Adrenal gland (tissue), 12 donors: Measurements from ENCODE around the gene ABHD16A. TPM values are rescaled to one million over a fixed set of nuclear protein-coding genes. Genes with fewer than 3 reads are reported as not detected.
A peak's percentile ranks its signal among the peaks of the same experiment; 100 is the strongest.

ENCODE experiments used
- DNase-seq, 7 donors: peaks; one replicate each; pipeline ENCODE4 v3.0.0-alpha.2; 2019 to 2020
- H3K27ac ChIP-seq, 5 donors: fragments of 200-600 bp; sonication (generic) in 4 of 5; 1 replicate in 3 of 5; 2 replicates in 2 of 5; pipeline versions ENCODE4 v1.5.1 to v1.8.0; 2016 to 2020; ENCODE audit warnings: mild to moderate bottlenecking in 1 of 5
- H3K27me3 ChIP-seq: fragments of 200-600 bp; 2 replicates; pipeline ENCODE4 v1.8.0; 2021
- H3K36me3 ChIP-seq, 2 donors: fragments of 200-600 bp; replicated peaks in 1 of 2; 1 replicate in 1 of 2; 2 replicates in 1 of 2; pipeline versions ENCODE4 v1.5.1 to v1.8.0; 2018 to 2022
- H3K4me1 ChIP-seq, 2 donors: fragments of 200-600 bp; replicated peaks in 1 of 2; 1 replicate in 1 of 2; 2 replicates in 1 of 2; pipeline versions ENCODE4 v1.5.1 to v1.8.0; 2018 to 2021
- H3K4me3 ChIP-seq, 4 donors: fragments of 200-600 bp; sonication (generic) in 3 of 4; one replicate each; pipeline ENCODE4 v1.5.1; 2016 to 2018
- H3K9me3 ChIP-seq, 3 donors: fragments of 200-600 bp; sonication (generic) in 1 of 3; replicated peaks in 1 of 3; 1 replicate in 2 of 3; 2 replicates in 1 of 3; pipeline versions ENCODE4 v1.5.1 to v1.8.0; 2016 to 2021
- POLR2A ChIP-seq, 2 donors: fragments of 450-650 bp; IDR thresholded peaks; one replicate each; pipeline ENCODE4 v1.6.1; 2017; ENCODE audit warnings: antibody characterized with exemption in 2 of 2, mild to moderate bottlenecking in 2 of 2, moderate library complexity in 1 of 2
- WGBS, 4 donors: extraction: QIAGEN DNeasy Blood & Tissue Kit in 2 of 4; methylation state at CpG; one replicate each; pipeline versions ENCODE4 v1.1.5 to v1.1.7; 2013 to 2017; 5-methylcytosine and 5-hydroxymethylcytosine counted together
- intact Hi-C, 2 donors: fragments of 100-400 bp; cut with DNase I; formaldehyde crosslinking; loops; one replicate each; pipeline versions ENCODE4 v1.14.1 to v1.15.0; 2022 to 2023
- polyA plus RNA-seq, 3 donors: library from polyadenylated mRNA; stranded (reverse); fragments of 200-250 nt in 2 of 3; fragments of 350-450 nt in 1 of 3; fragmentation: Illumina TruSeq in 1 of 3; extraction: RNeasy Lipid Tissue Mini Kit (QIAGEN cat#74804) in 1 of 3; gene quantifications; one replicate each; pipeline ENCODE4 v1.2.3, GENCODE V29; 2013 to 2014
- total RNA-seq, 9 donors: library from RNA; depleted of rRNA in 4 of 9; stranded (reverse); fragments of >200 nt in 4 of 9; fragments of 120-200 nt in 1 of 9; fragmentation: NEBNext Ultra II Directional in 1 of 9; extraction: Animal tissue kit (Norgen Biotek cat#: 25700) in 1 of 9; gene quantifications; one replicate each; pipeline versions ENCODE4 v1.1.0 to v1.2.4, GENCODE V29; 2013 to 2023
- TF ChIP-seq, protein P1 (sequence below), 6 experiments: fragments of 450-650 bp in 4 of 6; fragments of 200-600 bp in 2 of 6; sonication (generic) in 1 of 6; IDR thresholded peaks; 1 replicate in 5 of 6; 2 replicates in 1 of 6; pipeline versions ENCODE4 v1.5.1 to v1.8.0; 2016 to 2021; ENCODE audit warnings: antibody characterized with exemption in 6 of 6, mild to moderate bottlenecking in 2 of 6, moderate library complexity in 1 of 6
- donor health status: healthy with polysubstance abuse.
- donor health status: Bipolar disorder and iron deficiency.
- donor health status: DM: yes; HTN: yes; CAD: no.
- donor health status: DM: no; HTN: no; CAD: no.
- donor health status: DM: no; HTN: no; CAD: no.
- donor health status: DM: yes; HTN: yes; CAD: no.

Gene ABHD16A
- total and polyA plus RNA-seq, 12 donors = 38.7 to 73.1 (median 58.1) TPM

- Histone ChIP-seq H3K36me3 (peaks cover 0 to 47% of the 10 kb centered on the region in 2 donors), H3K4me3 (peak overlapping the region in 3 of 4 donors; percentile 59 to 92 (median 79)), H3K9me3 (no peaks in the 10 kb centered on the region), H3K4me1 (peaks cover 12 to 34% of the 10 kb centered on the region in 2 donors), H3K27me3 (no peaks in the 10 kb centered on the region), H3K27ac (peak overlapping the region; percentile 97 to 100 (median 98))
- peak in 6 of 7 donors; percentile 88 to 96 (median 92) for DNase-seq
- 8 to 11% (median 9%) methylated on average over 27 to 37 of the region's 37 CpGs for WGBS, 4 donors
- intact Hi-C loops = no loop called here
- TF ChIP-seq, protein P1, sequence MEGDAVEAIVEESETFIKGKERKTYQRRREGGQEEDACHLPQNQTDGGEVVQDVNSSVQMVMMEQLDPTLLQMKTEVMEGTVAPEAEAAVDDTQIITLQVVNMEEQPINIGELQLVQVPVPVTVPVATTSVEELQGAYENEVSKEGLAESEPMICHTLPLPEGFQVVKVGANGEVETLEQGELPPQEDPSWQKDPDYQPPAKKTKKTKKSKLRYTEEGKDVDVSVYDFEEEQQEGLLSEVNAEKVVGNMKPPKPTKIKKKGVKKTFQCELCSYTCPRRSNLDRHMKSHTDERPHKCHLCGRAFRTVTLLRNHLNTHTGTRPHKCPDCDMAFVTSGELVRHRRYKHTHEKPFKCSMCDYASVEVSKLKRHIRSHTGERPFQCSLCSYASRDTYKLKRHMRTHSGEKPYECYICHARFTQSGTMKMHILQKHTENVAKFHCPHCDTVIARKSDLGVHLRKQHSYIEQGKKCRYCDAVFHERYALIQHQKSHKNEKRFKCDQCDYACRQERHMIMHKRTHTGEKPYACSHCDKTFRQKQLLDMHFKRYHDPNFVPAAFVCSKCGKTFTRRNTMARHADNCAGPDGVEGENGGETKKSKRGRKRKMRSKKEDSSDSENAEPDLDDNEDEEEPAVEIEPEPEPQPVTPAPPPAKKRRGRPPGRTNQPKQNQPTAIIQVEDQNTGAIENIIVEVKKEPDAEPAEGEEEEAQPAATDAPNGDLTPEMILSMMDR (IDR thresholded peaks at IDR 0.05) = no peak
- TF ChIP-seq POLR2A (IDR thresholded peaks at IDR 0.05) = peak; percentile 44 to 90
Measured at GRCh38 chr6:31652925-31653724, 50.0 kb downstream of the ABHD16A start.

DNA sequence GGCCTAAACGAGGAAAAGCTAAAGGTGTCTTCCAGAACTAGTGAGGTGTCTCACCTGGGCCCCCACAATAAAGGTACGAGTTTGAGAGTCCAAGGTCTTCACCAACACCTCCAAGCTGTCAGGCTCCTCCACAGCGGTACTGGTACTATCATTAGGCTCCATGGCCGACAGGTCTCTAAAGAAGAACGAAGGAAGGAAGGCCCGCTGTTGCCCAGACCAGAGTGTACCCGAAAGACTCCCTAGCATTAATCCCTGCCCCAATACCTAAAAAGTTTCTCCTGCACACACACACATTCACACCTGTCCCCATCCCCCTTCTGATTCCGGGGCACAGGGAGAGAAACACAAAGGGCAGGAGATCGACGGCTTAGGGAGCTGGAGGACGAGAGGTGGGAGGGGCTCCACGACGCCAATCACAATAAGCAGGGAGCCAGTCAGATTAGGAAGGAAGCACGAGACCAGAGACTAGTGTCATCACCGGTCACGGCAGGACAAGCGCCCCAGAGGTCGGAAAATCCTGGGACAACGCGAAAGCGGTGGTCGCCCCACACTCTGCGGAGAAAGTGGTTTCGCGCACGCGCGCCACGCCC lies 51.4 kb downstream of the ABHD16A start:
- H3K27me3 ChIP-seq = no peaks in the 10 kb centered on the region
- peak overlapping the region; percentile 97 to 100 (median 98) for H3K27ac ChIP-seq
- DNase-seq = peak in 6 of 7 donors; percentile 80 to 91 (median 88)
- peaks cover 0 to 51% of the 10 kb centered on the region in 2 donors for H3K36me3 ChIP-seq
- peaks cover 12 to 31% of the 10 kb centered on the region in 2 donors for H3K4me1 ChIP-seq
- peak overlapping the region; percentile 13 to 92 (median 64) for H3K4me3 ChIP-seq
- intact Hi-C loops = no loop called here
- TF ChIP-seq, protein P1 (IDR thresholded peaks at IDR 0.05) = peak in 1 of 6 experiments; percentile 4
- TF ChIP-seq POLR2A (IDR thresholded peaks at IDR 0.05) = peak in 1 of 2 donors; percentile 9
- no peaks in the 10 kb centered on the region for H3K9me3 ChIP-seq
- 3 to 4% (median 3%) methylated on average over 17 to 29 of the region's 29 CpGs for WGBS, 4 donors

- 93 to 95% (median 95%) methylated on average over 9 of the region's 9 CpGs for WGBS, 4 donors
- H3K4me1 ChIP-seq = peaks cover 0 to 10% of the 10 kb centered on the region in 2 donors
- intact Hi-C loops = no loop called here
- DNase-seq = no peak
- no peaks in the 10 kb centered on the region for H3K27me3 ChIP-seq
- no peaks in the 10 kb centered on the region for H3K9me3 ChIP-seq
- TF ChIP-seq, protein P1 (IDR thresholded peaks at IDR 0.05) = no peak
- TF ChIP-seq POLR2A (IDR thresholded peaks at IDR 0.05) = no peak
- H3K4me3 ChIP-seq = no peak overlapping the region
- no peak overlapping the region for H3K27ac ChIP-seq
- H3K36me3 ChIP-seq = peaks cover 0 to 100% of the 10 kb centered on the region in 2 donors
Measured at GRCh38 chr6:31645325-31645724, 57.8 kb downstream of the ABHD16A start.

DNA sequence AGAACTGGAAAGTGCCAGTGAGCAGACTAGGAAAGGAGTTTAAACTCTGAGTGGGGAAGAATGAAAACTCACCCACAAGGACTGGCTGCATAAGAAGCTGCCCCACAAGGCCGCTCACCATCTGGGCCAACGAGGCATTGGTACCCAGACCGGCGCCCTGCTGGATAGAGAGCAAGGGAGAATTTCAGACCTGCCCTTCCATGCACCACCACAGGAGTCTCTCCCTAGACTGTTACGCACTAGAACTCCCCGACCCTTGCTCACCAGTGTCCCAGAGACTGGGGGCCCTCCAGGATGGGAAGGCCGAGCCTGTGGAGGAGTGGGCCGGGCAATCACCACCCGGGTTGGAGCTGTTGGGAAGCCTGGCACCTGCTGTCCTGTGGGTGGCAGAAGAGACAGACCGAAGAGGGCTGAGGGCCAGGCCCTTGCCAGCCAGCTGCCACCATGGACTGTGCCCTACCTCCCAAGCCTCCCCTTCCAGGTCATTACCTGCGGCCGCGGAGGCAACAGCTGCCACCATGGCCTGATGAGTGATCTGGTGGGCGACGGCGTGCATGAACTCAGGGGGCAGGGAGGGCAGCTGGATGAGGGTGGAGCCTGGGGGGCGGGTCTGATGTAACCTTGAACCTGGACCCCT lies 59.2 kb downstream of the ABHD16A start:
- no peak for TF ChIP-seq POLR2A (IDR thresholded peaks at IDR 0.05)
- TF ChIP-seq, protein P1 (IDR thresholded peaks at IDR 0.05) = no peak
- intact Hi-C loops = no loop called here
- H3K36me3 ChIP-seq = peaks cover 0 to 100% of the 10 kb centered on the region in 2 donors
- H3K27ac ChIP-seq = peak overlapping the region in 1 of 5 donors; percentile 46
- H3K4me3 ChIP-seq = no peak overlapping the region
- H3K4me1 ChIP-seq = peaks cover 0 to 5% of the 10 kb centered on the region in 2 donors
- no peaks in the 10 kb centered on the region for H3K27me3 ChIP-seq
- DNase-seq = no peak
- WGBS, 4 donors = 86 to 91% (median 88%) methylated on average over 16 to 17 of the region's 17 CpGs
- no peaks in the 10 kb centered on the region for H3K9me3 ChIP-seq
